OCI-LY1 (cell line): ENCODE results near the gene ZNF280A.

Source experiments
- EZH2 ChIP-seq: fragments of 200-600 bp; sonication (generic), shearing (Covaris generic); IDR thresholded peaks from 2 replicates; pipeline ENCODE4 v1.8.0; 2017; ENCODE audit warnings: borderline replicate concordance, mixed run types, mild to moderate bottlenecking, antibody characterized with exemption, low read length, moderate library complexity, mixed read lengths
- TF ChIP-seq, protein P1 (sequence below): fragments of 200-600 bp; sonication (generic), shearing (Covaris generic); IDR thresholded peaks from 2 replicates; pipeline ENCODE4 v1.5.1; 2017; ENCODE audit warnings: mild to moderate bottlenecking, antibody characterized with exemption, low read length, moderate library complexity, mixed read lengths

DNA sequence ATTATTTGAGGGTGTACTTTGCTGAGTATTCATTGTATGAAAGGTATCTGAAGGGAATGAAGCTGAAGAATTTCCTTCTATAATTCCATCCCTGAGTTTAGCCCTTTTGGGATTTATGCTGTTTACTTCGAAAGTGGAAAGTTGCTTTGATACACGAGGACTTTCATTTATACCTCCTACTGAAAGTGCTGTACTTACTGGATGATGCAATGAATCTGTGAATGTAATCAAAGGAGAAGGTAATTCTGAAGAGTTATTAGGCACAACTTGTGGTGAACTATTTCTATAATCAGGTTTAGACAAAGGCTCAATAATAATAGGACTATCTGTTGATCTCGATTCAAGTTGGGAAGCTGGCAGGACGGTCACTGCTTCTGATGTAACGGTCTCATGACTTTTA is 31.3 kb downstream of the ZNF280A start:
- TF ChIP-seq, protein P1, sequence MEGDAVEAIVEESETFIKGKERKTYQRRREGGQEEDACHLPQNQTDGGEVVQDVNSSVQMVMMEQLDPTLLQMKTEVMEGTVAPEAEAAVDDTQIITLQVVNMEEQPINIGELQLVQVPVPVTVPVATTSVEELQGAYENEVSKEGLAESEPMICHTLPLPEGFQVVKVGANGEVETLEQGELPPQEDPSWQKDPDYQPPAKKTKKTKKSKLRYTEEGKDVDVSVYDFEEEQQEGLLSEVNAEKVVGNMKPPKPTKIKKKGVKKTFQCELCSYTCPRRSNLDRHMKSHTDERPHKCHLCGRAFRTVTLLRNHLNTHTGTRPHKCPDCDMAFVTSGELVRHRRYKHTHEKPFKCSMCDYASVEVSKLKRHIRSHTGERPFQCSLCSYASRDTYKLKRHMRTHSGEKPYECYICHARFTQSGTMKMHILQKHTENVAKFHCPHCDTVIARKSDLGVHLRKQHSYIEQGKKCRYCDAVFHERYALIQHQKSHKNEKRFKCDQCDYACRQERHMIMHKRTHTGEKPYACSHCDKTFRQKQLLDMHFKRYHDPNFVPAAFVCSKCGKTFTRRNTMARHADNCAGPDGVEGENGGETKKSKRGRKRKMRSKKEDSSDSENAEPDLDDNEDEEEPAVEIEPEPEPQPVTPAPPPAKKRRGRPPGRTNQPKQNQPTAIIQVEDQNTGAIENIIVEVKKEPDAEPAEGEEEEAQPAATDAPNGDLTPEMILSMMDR, result no peak
- no peak for TF ChIP-seq EZH2
